Ascending aorta (tissue), 2 donors: Measurements from ENCODE around the gene CIT. TPM values are rescaled to one million over a fixed set of nuclear protein-coding genes. Genes with fewer than 3 reads are reported as not detected.

Experiments used
- DNase-seq, 2 donors: peaks; one replicate each; pipeline ENCODE4 v3.0.0-alpha.2; 2019; ENCODE audit warnings: low spot score in 2 of 2
- H3K27ac ChIP-seq, 2 donors: fragments of 200-600 bp; sonication (generic); one replicate each; pipeline ENCODE4 v1.5.1; 2016 to 2017; ENCODE audit warnings: mild to moderate bottlenecking in 1 of 2
- H3K27me3 ChIP-seq: fragments of 200-600 bp; sonication (generic); one replicate; pipeline ENCODE4 v1.5.1; 2017
- H3K36me3 ChIP-seq, 2 donors: fragments of 200-600 bp; sonication (generic); one replicate each; pipeline ENCODE4 v1.5.1; 2016
- H3K4me1 ChIP-seq, 2 donors: fragments of 200-600 bp; sonication (generic); one replicate each; pipeline ENCODE4 v1.5.1; 2016 to 2017; ENCODE audit warnings: mild to moderate bottlenecking in 1 of 2
- H3K4me3 ChIP-seq, 2 donors: fragments of 200-600 bp; sonication (generic); one replicate each; pipeline ENCODE4 v1.5.1; 2016 to 2017; ENCODE audit warnings: mild to moderate bottlenecking in 1 of 2
- H3K9me3 ChIP-seq, 2 donors: fragments of 200-600 bp; sonication (generic); one replicate each; pipeline ENCODE4 v1.5.1; 2016
- intact Hi-C: fragments of 100-400 bp; cut with DNase I; formaldehyde crosslinking; loops from one replicate; pipeline ENCODE4 v1.15.1; 2023
- total RNA-seq: library from RNA; depleted of rRNA; stranded (reverse); fragments of >200 nt; gene quantifications from one replicate; pipeline ENCODE4 v1.1.0, GENCODE V29; 2016
- TF ChIP-seq, protein P1 (sequence below), 3 experiments: fragments of 200-600 bp in 2 of 3; fragments of 450-650 bp in 1 of 3; sonication (generic) in 2 of 3; IDR thresholded peaks; one replicate each; pipeline ENCODE4 v1.5.1; 2016 to 2019; ENCODE audit warnings: antibody characterized with exemption in 3 of 3, mild to moderate bottlenecking in 1 of 3, moderate library complexity in 1 of 3

The CIT gene
- total RNA-seq, 1 donor from 2014 or later = 1.2 TPM

DNA sequence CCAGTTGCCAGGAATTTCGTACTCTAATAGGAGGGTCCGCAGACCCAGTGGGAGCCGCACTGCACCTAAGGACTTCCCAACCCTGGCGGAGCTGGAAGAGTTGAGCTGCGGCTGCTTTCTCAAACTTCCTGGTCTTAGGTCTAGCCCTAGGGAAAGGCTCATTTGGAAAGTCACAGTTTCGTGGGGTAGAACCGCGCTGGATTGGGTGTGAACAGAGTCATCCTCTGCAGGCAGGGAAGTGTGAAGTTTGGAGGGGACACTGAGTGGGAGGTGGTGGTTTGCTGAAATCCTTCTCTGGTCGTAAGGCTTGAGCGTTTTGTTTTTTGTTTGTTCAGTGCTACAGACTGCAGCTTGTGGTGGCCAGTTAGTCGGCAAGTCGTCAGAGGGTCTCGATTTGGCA is 190.3 kb downstream of the CIT start:
- Histone ChIP-seq H3K4me1 (peaks cover 0 to 3% of the 10 kb centered on the region in 2 donors), H3K4me3 (no peak overlapping the region), H3K36me3 (peaks cover 0 to 4% of the 10 kb centered on the region in 2 donors), H3K9me3 (no peaks in the 10 kb centered on the region), H3K27me3 (no peaks in the 10 kb centered on the region), H3K27ac (no peak overlapping the region)
- TF ChIP-seq, protein P1, sequence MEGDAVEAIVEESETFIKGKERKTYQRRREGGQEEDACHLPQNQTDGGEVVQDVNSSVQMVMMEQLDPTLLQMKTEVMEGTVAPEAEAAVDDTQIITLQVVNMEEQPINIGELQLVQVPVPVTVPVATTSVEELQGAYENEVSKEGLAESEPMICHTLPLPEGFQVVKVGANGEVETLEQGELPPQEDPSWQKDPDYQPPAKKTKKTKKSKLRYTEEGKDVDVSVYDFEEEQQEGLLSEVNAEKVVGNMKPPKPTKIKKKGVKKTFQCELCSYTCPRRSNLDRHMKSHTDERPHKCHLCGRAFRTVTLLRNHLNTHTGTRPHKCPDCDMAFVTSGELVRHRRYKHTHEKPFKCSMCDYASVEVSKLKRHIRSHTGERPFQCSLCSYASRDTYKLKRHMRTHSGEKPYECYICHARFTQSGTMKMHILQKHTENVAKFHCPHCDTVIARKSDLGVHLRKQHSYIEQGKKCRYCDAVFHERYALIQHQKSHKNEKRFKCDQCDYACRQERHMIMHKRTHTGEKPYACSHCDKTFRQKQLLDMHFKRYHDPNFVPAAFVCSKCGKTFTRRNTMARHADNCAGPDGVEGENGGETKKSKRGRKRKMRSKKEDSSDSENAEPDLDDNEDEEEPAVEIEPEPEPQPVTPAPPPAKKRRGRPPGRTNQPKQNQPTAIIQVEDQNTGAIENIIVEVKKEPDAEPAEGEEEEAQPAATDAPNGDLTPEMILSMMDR (IDR thresholded peaks at IDR 0.05) = no peak
- intact Hi-C loops = no loop called here
- no peak for DNase-seq

DNA sequence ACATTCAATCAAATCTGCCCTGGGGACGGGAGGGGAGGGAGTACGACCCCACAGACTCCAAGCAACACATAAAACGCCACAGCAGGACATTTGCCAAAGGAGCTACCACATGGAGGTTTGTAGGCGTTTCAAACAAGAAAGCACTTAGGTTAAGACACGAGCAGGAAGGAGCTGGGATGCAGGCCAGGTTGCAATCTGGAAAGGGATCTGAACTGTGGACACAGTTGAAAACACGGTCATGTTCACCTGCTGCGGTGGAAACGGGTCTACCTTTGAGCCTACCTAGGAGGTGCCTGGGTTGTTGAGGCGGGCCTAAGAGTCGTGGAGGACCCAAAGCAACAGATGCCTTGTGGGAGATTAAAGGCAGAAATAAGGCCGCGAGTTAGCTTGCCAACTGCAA is 190.8 kb downstream of the CIT start:
- Histone ChIP-seq H3K27ac (no peak overlapping the region), H3K36me3 (peaks cover 0 to 8% of the 10 kb centered on the region in 2 donors), H3K4me3 (no peak overlapping the region), H3K9me3 (no peaks in the 10 kb centered on the region), H3K27me3 (no peaks in the 10 kb centered on the region), H3K4me1 (peaks cover 0 to 3% of the 10 kb centered on the region in 2 donors)
- TF ChIP-seq, protein P1 (IDR thresholded peaks at IDR 0.05) = no peak
- intact Hi-C loops = no loop called here
- no peak for DNase-seq

DNA sequence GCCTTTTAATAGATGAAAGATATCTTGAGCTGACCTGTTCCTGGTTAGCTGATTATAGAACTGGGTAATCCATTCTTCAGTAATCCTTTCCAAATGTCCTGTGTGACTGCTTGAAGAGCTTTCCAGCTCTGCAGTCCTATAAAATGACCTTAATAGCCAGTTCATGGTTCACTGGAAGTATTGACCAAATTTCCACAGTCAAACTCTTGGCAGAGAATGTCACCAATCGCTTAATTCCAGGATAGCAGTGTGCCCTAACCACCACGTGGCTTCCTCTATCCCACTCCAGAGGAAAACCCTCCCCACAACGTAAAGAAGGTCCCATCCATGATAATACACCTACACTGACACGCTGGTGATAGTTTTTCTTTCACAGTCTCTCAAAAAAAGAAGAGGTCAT is 191.7 kb downstream of the CIT start:
- Histone ChIP-seq H3K27ac (no peak overlapping the region), H3K27me3 (no peaks in the 10 kb centered on the region), H3K4me3 (no peak overlapping the region), H3K4me1 (peaks cover 0 to 3% of the 10 kb centered on the region in 2 donors), H3K9me3 (no peaks in the 10 kb centered on the region), H3K36me3 (peaks cover 8 to 18% of the 10 kb centered on the region in 2 donors)
- no peak for DNase-seq
- intact Hi-C loops = no loop called here
- TF ChIP-seq, protein P1 (IDR thresholded peaks at IDR 0.05) = no peak

DNA sequence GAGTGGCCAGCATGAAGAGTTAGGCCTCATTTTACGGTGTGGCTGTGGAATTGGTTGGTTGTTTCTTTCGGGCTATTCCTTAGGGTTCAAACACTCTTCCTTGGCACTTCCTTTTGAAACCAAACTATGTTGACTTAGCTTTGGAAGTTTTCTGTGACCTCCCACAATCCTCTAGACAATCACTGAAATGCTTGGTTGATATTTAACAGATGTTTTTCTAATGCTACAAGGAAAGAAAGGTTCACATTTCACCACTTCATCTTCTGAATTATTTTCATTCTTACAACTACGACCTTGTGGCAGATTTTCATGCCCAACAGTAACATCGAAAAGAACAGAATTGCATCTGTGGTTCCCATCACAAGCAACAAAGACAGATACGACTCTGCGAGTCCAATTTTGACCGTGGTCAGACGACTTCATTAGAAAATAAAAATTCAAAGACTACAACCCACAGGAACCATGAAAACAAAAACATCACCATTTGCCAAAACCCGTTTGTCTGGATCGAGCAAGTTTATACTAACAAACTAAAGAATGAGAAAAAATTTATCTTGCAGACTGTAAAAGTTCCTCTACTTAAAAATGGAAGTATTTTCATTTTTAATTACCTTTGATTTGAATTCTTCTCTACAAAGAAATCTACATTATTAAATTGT is 192.3 kb downstream of the CIT start:
- Histone ChIP-seq H3K27ac (no peak overlapping the region), H3K27me3 (no peaks in the 10 kb centered on the region), H3K4me3 (no peak overlapping the region), H3K9me3 (no peaks in the 10 kb centered on the region), H3K4me1 (peaks cover 0 to 3% of the 10 kb centered on the region in 2 donors), H3K36me3 (peaks cover 13 to 23% of the 10 kb centered on the region in 2 donors)
- no peak for DNase-seq
- intact Hi-C loops = no loop called here
- TF ChIP-seq, protein P1 (IDR thresholded peaks at IDR 0.05) = no peak

DNA sequence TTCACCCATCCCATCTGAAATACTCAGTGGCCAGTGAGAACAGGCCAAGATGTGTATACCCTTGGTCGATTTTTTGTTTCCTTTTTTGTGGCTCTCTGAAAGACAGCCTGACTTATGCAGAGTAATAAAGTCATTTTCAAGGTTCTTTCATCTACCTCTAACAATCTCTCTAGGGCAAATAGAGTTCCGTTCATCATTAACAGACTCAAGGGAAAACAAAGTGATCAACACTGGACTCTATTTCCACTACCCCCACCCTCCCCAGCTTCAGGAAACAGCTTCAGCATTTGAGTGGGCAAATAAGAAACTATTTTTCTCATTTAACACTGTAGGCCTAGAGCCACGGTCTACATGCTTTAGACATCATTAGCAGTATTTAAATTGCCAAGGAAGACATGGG is 193.3 kb downstream of the CIT start:
- H3K27ac ChIP-seq = peak overlapping the region in 1 of 2 donors; percentile 45
- TF ChIP-seq, protein P1 (IDR thresholded peaks at IDR 0.05) = no peak
- intact Hi-C loops = no loop called here

More for the DNA sequence above, 193.3 kb downstream of the CIT start:
- peaks cover 0 to 3% of the 10 kb centered on the region in 2 donors for H3K4me1 ChIP-seq
- no peaks in the 10 kb centered on the region for H3K9me3 ChIP-seq
- no peak for DNase-seq
- H3K27me3 ChIP-seq = no peaks in the 10 kb centered on the region
- H3K36me3 ChIP-seq = peaks cover 24 to 34% of the 10 kb centered on the region in 2 donors
- no peak overlapping the region for H3K4me3 ChIP-seq
